Activated T-cell treated with anti-CD3 and anti-CD28 coated beads for 4 hours (primary cell): ENCODE measurements around the gene HOXB9.

ENCODE experiments used
- DNase-seq: peaks from one replicate; pipeline ENCODE4 v3.0.0-alpha.2; 2020

The HOXB9 gene

DNA sequence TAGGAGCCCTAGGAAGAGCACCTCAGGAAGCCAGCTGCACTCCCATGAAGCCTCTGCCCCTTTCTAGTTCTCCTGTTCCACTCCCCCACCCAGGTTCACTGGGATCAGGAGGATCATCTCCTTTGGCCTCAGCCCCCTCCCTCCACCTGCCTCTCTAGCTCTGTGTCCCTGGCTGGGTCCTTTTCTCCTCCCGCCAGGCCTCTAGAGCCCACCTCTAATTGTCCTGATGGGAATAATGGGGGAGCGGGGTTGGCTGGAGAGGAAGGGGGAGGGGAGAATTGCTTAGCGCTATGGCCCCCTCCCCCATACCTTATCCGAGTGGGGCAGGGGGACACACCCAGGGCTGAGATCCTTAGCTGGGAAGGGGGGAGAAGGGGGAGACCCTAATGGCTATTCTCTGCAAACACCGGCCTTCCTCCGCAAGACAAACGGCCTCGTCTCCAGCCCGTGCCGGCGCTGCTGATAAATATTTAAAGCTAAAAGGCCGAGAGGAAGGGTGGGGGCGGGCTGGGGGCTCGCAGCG is 16.3 kb downstream of the HOXB9 start:
- DNase-seq = no peak

DNA sequence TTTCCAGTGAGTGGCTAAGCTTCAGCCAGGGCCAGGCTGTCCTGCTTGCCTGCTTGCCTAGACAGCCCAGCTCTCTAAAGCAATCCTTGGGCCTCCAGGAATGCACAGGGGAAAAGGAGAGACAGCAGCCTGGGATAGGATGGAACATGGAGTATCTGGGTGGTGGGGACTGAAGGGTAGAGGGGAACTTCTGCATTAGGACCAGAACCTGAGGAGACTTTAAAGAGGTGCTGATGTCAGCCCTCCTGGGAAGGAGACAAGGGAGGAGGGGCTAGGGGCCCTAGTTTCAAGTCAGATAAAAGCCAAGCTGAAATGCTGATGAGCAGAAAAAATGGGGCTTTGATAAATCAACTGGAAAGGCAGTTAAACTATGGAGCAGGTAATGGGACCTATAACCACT is 17.1 kb downstream of the HOXB9 start:
- DNase-seq = no peak

DNA sequence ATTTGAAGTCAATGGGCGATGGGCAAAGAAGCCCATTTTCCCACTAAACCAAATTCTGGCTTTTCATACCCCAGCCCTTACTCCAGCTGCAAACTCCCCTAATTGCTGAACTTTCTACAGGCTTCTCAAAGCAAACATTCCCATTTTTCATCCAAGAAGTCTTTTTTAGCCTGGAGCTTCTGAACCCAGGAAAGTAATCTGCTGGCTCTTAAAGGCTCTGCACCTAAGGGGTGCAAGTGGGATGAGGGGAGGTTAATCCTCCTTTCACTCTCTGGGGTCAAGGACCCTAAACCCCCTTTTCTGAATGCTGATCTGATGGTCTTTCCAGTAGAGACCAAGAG is 17.7 kb downstream of the HOXB9 start:
- no peak for DNase-seq

DNA sequence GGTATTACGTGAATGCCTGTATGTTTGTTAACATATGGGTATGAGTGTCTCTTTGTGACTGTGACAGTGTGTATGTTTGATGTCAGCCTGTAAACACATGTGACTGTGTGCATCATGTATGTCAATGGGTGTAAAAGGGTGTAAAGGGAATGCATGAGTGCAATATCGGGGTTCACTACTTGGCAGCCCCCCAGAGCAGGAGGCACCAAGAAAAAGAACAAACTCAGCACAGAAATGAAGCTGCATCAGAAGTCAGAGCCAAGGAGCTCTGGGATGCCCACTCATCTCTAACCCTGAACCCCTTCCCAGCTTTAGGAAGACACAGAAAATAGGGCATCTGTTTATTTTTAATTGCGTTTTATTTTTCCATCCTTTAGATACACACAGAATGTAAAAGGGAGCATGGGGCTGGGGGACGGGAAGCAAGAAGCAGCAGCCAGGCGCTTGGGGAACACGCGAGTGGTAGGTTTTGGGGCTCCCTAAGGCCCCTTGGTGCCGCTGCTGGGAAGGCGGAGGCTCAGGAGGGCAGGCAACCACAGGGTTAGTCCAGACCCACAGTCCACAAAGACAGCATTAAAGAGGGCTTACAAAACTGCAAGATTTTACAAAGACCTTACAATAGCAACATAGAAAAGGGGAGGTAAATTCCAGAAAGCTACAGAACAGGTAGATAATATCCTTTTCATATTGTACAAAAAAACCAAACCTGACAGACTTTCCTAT is 19.1 kb downstream of the HOXB9 start:
- no peak for DNase-seq

DNA sequence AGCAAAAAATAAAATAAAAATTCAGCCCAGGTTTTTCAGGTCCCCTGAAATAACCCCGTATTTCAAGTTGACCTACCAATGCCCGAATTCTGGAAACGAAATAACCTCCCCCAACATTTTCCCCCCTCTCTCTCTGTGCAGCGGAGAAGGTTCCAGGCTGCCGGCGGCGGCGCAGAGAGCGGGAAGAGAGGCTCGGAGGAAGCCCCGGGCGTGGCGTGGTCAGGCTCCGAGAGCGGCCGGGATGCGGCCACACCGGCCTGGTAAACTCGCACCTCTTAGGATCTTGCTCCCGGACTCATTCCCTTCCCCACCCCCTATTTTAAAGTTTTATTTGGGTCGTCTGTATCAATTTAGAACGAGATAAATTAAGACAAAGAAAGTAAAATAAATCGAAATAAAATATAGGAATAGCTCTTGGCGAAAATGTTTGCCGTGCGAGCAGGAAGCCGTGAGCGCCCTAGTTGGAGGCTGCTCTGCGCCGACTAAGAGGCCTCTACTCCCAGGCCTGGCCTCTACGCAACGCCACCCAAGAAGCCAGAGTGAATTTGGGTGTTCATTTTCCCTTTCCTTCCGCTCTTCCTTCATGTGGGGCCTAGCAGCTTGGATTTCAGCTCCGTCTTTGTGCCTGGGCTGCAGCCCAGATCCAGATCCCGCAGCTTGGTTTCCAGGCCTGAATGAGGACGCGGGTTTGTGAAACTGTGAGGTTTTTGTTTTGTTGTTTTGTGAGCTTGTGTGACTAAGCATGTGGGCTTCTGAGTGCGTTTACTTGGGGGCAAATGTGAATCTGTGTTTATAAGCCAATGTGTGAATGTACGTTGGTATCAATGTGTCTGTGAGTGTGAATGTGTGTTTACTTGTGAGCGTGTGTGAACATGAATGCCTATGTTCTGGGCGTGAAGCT is 19.9 kb downstream of the HOXB9 start:
- DNase-seq = no peak

DNA sequence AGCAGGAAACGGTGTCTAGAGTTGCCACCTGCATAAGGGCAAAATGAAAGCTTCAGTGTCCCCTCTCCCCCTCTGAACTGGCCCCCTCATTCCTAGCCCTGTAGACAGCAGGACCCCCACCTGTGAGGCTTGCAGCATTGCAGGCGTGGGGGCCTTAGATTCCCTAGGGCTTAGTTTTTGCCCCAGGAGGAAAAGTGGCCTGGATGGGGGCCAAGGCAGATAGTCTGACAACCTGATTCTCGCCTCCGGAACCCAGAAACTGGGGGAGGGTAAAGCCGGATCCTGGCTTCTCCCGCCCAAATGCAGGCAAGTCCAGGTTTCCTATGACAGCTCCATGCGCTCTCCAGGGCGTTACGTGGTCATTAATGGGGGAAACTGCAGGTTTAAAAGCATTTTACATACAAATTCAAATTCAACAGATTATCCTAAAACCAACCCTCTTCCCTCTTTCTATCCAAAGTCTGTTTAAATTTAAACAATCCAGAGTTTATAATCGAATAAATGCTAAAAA is 20.7 kb downstream of the HOXB9 start:
- no peak for DNase-seq

DNA sequence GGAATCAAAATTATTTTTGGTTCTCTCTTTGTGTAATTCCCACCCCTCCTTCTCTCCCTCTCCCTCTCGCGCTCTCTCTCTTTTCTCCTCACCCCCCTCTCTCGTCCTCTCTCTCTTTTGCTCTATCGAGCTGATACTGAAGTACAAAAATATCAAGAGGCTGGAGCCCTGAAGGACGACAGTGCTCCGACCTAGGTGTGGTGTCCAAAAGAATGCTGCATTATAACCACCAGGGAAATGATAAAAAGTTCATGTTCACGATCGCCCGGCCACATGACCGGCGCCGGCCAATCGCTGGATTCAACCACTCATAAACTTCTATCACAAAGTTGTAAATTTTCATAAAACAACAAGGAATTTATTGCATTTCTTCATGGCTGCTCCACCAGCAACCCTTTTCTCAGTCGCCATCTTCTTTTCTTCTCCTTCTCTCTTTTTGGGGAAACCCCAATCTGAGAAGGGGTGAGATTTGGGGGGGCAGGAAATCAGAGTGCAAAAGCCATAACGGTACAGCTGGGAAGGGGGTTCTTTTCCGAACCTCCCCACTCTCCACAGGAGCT is 21.3 kb downstream of the HOXB9 start, which contains the start of gene HOXB6:
Gene HOXB6 (minus strand): TSS at position 217 of the 560 bp plus-strand sequence. CDS start 6,836 bp downstream, outside the sequence.
- no peak for DNase-seq

DNA sequence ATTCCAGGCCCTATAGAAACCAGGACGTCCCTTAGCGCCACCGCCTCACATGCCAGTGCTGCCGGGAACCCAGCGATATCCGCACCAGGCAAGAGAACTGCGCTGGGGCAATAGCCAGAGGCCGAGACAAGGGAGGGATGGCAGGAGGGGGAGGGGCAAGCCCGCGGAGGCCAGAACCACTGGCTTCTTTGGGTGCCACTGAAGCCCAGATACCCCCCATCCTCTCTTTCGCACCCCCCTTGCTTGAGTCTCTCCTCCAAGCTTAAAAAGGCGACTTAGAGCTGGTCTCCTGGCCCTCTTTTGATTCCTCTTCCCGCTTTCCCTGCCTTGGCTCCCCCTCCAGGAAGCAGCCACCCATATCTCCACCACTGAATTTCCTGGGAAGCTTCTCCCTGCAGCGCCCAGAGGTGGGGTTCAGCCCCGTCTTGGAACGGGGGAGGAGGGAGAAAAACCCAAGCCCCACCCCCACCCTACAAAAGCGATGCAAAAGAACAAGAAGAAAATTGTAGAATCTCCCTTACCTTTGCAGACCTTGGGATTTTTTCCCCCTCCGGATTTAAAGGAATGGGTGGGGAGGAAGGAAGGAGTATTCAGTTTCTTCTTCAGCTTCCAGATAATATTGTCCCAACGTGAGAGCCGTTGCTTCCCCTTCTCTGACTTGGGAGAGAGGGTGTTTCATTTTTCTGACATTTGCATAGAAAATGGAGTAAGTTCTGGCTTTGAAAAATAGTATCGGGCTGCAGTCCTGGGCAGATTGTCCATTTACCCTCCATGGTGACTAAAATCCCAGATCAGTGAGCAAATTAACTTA is 22.0 kb downstream of the HOXB9 start:
- no peak for DNase-seq

DNA sequence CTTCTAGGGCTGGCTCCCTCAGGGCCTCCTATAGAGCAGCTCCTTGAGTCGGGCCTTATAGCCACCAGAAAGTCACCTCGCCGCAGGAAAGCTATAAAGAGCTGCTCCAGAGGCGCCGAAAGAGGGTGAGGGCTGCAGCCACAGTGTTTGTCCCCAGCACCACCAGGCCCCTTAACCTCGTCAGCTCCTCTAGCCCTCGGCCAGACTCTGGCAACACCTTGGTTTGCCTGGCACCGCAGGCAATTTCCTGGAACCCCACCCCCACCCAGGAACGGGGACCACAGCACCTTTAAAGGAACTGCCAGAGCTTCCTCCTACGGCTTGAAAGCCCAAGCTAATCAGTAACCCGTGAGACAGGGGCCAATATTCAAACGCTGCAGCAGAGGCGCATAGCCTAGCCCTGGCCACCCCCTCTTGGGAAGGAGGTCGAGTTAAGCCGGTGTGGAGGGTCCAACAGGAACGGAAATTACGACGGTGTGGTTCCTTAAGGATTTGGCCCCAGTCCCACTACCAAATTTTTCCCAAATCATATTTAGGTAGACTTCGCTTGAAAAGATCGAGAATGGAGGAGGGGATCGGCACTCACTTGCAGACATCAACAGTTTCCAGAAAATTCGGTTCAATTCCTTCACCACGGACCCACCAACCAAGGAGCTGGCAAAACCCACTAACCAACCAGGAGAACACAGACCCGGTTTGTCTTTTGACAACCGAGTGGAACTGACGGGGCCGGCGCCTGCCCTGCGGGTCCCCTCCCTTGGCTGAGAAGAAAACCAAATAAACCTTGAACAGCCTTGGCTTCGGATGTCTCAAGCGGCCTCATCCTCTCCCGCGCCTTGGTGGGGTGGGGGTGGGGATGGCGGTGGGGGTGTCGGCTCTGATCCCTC is 24.4 kb downstream of the HOXB9 start:
- no peak for DNase-seq

DNA sequence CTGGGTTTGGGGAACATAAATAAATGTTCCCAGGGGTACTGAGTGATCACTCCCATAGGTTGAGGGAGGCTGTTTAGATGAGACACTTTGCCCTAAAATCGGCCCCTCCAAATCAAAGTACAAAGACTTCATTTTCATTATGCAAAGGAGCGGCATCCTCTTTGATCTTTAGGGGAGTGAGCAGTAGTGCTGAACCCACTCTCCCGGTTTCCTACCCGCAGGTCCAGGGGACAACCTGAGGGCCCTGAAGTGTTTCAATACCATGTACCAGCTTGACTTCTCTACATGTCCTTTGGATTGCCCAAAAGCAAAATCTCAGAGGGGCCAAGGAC is 25.0 kb downstream of the HOXB9 start:
- no peak for DNase-seq

DNA sequence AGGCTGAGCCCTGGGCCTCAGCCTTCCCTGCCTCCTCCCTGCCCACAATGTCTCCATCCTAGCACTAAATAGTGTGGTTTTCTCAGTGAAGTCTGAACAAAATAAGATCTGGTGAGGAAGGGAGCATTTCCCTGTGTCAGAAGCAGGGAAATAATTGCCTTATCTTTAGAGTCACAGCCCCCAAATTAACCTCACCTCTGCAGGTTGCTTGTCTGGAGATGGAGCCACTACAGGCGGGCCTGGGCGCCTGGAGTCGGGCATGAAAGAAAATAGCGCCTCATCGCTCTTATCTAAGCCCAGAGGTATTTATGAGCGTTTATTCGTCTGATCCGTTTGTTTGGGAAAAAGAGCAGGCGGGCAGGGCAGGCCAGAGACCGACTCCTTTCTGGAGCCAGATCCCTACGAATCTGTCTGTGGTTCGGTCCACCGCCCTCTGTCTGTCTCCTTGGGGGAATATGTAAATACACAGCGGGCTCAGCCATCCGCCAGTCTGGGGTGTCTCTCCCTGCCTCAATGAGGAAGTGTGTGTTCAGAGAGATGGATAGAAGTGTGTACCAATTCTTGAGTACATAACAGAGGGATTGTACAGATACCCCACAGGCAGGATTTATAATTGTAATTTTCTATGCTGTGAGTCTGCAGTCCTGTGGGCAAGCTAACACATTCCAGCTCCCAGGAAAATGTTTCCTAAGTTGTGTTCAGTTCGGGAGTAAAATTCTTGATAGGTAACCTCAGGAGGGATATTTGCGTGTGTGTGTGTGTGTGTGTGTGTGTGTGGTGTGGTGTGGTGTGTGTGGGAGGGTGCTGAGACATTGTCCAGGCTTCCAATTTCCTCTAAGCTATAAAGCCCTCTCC is 25.7 kb downstream of the HOXB9 start:
- DNase-seq = no peak

DNA sequence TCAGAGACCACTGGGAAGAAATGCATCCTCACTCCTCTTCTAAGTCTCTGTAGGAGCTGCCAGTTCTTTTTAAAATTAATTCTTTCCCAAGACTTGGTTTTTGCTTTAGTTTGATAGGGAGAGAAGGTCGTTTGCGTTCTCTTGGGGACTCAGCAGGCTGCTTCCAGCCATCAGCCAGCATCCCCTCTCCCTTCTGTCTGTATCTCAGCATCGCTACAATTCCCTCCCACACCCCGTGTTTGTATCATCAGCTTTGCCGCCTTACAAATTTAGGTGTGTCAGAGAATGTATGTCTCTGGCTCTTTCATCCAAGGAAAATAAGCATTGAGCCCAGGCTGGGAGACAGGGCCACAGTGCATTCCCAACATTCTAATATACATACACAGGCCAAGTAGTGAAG is 26.8 kb downstream of the HOXB9 start:
- no peak for DNase-seq

DNA sequence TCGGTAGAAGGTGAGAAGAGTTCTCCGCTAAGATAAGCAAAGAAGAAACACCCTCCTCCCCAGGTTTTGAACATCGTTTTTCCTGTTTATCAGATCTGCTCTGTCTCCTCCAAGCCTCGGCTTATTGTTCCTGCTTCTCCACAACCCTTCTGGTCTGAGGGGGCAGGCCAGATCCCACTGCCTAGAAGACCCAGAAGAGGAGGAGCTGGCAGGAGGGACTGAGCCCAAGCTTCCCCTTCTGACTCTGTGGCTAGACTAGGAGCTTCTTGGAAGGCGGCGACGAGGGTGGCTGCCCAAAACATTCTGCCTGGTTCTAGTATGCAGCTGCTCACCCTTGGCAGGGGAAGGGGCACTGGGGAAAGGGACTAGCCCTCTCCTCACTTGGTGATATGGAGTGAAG is 27.4 kb downstream of the HOXB9 start:
- no peak for DNase-seq

DNA sequence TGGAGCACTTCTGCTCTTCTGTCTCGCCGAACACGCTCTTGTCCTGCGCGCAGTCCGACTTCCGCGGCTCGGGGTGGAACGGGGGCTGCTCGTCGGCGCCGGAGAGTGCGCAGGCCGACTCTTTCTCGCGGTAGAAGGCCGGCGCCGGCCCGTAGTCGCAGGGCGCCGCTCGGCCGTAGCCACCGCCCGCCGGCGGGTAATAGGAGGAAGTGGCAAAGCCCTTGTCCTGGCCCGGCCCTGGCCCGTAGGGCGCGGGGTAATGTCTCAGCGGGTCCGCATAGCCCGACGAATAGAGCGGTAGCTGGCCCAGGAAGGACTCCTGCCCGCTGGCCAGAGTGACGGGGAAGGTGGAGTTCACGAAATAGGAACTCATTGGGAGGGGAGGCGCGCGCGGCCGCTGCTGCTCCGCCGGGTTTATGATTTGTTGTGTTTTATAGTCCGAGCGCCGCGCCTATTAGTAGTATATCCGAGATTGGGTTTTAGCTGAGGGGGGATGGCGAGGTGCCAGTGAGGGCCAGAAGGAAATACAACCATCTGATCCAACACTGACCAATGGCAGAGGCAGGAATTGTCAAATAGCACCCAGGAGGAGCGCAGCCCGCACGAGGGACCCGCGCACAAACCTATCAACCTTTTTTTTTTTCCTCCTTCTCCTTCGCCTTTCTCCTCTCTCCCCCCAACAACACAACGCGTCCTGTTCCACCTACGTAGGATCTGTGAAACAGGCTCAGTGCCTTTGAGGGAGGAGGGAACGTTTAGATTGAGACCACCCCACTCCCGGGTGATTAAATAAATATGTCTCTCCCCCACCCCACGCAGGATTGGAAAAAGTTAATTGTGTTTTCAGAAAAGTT is 28.2 kb downstream of the HOXB9 start:
- no peak for DNase-seq

DNA sequence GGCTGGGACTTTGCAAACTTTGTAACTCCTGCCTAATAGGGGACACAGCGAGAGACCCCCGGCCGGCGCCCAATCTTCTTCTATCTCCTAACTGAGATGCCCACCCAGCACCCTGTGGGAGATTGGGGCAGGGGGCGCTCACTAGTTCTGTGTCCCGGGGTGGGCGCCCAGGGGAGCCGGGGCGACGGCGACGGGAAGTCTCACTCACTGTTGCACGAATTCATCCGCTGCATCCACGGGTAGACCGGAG is 28.7 kb downstream of the HOXB9 start:
- no peak for DNase-seq

DNA sequence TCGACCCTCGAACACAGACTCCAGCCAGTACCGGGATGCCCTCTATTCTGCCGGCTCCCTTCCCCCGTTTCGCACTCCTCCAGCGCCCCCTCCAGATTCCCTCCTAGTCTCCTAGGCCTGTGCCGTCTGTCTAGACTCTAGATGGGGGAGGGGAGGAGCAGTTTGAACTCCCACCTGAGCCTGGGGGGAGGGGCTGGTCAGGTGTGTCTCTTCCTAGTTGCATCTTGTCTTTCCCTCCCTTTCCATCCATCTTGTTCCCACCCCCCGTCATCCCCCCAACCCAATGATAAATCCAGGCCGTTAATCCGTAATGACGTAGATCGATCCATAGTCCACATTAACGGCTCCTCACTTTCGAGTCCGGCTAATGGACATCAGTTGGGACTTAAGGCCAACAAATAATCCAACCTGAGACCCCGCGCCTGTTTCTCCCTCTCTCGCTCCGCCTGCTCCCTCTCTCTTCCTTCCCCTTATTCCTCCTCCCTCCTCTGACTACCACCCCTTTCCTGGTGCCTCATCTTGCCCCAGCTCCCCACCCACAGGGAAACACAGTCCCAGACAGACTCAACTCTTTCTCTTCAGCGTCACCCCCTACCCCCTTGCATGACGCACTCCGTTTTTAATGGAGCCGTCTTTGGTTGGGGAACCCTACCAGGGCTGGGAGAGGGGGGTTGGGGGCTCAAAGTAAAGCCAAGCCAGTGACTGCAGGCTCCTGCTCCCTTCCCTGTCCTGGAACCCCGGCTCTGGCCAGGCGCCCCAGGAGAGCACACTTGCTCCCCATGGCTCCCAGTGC is 29.2 kb downstream of the HOXB9 start:
- DNase-seq = no peak

DNA sequence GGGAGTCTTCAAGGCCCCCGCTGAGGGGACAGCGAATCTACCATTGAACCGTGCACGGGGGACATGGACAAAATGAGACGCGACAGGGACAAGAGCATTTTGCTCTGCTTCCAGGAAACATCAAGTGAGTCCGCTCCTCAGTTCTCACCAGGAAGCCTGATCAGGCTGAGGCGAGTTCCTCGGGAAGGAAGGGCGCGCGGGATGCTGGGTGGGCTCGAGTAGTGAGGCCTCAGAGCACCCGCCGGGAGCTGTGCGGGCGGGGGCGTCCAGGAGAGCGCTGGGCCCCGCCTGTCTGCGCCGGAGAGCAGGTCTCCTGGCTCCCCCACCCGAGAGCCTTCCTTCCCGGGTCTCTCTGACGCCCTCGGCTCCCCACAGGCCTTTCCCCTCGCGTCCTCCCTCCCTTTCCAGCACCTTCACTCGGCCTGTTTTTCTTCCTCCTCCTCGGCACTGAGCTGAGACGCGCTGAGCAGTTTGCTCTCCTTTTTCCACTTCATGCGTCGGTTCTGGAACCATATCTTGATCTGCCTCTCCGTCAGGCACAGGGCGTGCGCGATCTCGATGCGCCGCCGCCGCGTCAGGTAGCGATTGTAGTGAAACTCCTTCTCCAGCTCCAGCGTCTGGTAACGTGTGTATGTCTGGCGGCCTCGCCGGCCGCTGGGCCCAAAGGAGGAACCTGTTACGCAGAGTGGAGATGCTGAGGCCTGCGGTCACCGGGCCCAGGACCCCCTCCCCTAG is 30.0 kb downstream of the HOXB9 start:
- DNase-seq = no peak

DNA sequence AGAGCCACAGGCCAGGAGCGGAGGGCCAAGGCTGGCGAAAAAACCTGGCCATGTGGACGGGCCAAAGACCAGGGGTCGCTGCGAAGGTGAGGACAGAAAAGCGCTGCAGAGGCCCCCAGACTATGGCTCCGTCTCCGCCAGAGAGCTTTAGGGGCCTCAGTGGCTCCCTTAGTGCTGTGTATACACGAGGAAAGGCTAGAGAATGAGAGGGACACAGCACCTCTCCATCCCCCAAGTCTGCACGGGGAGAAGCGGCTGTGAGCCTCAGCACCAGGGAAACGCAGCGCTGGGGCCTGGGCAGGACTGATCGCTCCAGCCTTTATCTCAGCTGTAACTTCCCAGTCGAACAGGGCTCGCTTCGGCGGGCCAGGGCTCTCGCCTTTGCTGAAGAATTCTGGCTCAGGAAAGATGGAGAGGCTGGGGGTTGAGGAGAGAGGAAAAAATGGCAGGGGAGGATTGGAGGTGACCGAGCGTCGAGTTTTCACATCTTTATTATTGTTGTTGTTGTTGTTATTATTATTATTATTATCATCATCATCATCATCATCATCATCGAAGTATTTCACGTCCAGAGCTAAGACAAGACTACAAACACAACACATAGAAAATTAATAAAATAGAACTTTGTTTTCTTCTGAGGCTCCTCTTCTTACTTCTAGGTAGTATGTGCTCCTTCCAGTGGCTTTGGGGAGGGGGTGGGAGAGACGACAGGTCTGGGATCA is 30.7 kb downstream of the HOXB9 start:
- DNase-seq = no peak
